NCI-H128 (cell line): ENCODE data around the gene CPNE5.
"Not testable (repeated sequence)": the region's sequence is repeated elsewhere in the genome, so short reads cannot be mapped to it uniquely, and the experiment has no call there.

ENCODE experiments used
- DNase-seq: peaks from one replicate; lab custom pipeline; 2025; ENCODE audit not compliant: unreplicated experiment; lab: John Stamatoyannopoulos, UW

Gene CPNE5

DNA sequence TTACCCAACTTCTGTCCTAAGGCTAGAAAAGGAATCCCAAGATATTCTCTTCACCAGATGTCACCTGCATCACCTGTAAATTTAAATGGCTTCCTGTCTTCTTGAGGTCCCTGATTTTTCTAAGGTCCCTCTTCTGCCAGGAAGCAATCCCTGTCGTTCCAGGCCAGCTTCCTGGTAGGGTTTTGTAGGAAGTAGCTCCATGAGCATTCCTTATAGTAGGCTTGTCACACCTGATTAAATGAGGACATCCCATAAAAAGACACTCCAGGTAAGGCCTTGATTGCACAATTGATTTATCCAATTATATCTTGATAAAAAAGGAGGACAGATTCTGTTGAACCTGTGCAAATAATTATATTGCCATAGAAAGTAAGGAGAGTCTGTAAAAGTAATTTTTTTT lies 132.9 kb downstream of the CPNE5 start:
- DNase-seq: no peak

DNA sequence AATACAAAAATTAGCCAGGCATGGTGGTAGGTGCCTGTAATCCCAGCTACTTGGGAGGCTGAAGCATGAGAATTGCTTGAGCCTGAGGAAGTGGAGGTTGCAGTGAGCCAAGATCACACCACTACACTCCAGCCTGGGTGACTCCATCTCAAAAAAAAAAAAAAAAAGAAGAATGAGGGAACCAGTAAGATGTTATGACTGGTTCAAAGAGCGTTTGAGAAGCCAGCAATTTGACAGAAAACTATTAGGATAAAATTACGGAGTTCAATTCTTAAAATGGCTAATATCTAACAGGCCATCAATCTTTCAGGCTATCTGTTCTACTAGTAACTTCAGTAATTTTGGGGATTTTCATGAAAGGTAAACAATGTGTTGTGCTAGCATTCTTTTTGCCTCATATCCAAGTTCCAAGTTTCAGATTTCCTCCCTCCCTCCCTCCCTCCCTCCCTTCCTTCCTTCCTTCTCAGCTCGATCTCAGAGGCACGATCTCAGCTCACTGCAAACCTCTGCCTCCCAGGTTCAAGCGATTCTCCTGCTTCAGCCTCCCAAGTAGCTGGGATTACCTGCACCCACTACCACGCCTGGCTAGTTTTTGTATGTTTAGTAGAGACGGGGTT lies 134.2 kb downstream of the CPNE5 start:
- not testable (repeated sequence) for DNase-seq

DNA sequence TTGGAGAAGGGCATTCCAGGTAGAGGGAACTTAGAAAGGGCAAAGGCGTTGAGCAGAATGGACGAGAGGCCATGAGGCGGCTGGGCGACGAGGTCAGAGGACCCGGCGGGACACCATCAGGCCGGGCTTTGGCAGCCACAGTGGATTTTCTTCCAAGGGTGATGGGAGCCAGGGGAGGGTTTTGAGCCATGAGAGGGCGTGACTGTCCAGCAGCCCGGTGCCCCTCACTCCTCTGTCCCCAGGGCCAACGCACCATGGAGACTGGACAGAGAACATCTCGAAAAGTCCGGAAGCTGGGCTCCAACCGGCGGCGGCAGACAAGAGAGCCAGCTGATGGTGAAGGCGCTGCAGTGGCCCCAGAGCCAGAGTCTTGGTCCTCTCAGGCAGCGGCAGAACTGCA lies 135.3 kb downstream of the CPNE5 start:
- no peak for DNase-seq

DNA sequence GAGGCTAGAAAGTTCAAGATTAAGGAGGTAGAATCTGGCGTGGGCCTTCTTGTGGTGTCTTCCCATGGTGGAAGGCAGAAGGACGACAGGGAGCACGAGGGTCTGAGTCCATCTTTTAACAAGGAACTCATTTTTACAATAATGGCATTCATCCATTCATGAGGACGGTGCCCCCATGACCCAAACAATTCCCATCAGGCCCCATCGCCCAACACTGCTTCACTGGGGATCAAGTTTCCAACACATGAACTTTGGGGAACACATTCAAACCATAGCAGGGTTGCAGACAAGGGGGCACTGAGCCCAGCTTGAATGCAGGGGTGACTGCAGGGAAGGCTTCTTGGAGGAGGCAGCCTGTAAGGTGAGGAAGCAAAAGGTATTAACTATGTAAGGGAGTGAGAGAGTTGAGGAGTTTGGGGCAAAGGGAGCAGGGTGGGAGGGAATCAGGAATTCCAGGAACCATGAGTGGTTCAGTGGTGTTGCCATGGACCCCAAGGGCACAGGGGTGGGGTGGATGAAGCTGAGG lies 136.1 kb downstream of the CPNE5 start:
- no peak for DNase-seq

DNA sequence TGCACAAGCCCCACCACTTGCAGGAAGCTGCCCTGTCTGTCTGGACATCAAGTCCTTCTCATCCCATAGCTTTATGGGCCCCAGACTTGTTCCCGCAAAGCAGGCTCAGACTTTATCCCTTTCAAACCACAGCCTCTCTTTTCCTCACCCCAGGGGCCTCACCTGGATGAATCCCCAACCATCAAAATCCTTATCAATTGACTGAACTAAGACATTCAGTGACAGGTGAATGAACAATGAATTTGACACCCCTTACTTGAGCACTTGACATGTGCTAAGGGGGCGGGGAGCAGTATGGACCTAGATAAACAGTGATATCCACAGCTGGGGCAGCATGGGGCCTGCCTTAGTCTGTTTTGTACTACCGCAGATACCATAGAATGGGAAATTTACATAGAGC lies 136.6 kb downstream of the CPNE5 start:
- DNase-seq: no peak

DNA sequence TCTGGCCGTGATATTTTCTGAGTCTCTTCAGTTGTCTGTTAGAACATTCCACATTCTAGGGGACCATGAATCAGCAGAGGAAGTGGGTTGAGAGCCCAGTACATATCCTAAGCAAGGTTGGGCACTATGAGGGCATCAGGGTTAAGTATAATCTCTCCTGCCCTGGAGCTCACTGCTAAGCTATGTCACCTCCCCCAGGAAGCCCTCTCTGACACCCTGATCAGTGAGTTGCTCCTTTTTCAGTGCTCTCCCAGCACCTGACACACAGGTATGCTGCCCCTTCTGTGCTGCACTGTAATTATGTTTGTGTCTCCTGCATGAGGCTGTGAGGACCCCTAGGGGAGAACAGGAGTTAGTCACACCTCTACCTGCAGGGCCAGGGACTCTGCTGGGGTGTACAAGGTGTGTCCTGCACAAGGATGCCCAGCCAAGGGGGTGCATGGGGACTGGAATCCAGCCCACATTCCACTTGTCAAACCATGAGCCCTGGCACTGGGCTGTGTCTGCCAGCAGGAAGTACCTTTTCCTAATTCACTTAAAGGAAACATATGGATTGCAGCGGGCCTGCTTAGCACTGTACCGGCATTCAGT lies 137.7 kb downstream of the CPNE5 start:
- no peak for DNase-seq

DNA sequence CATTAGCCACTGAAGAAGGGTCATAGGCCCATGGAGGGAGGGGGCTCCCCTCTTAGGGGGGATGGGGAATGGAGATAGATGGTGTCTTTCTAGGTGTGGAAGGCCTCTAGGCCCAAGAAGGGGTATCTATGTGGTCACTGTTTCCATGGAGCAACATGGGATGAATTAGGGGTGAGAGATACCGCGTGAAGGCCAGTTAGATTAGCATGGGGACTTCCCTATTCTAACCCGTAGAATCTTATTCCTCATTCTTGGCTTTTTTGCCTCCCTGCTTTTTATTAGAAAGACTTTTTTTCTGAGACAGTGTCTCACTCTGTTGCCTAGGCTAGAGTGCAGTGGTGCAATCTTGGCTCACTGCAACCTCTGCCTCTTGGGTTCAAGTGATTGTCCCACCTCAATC lies 138.4 kb downstream of the CPNE5 start:
- no peak for DNase-seq

DNA sequence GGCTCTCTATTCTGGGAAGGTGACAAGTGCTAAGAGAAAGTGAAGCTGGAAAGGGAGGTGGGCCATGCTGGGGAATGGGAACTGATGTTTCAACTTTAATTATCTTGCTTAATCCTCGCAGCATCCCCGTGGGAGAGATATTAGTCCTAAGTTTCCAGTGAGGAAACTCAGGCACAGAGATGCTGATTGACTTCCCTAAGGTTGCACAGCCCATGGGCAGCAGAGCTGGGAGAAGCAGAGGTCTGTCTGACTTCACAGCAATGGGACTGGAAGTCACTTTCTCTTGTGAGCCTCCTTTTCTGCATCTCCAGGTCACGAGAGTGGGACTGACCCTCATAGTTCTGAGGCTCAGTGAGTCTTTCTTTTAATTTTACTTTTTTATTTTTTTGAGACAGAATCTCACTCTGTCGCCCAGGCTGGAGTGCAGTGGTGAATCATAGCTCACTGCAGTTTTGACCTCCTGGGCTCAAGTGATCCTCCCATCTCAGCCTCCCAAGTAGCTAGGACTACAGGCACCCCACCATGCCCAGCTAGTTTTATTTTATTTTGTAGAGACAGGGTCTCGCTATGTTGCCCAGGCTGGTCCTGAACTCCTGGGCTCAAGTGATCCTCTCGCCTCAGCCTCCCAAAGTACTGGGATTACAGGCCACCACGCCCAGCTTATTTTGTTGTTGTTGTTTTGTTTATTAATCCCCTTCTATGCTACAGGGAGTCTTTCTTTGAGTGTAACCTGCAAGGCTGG lies 139.0 kb downstream of the CPNE5 start:
- no peak for DNase-seq

DNA sequence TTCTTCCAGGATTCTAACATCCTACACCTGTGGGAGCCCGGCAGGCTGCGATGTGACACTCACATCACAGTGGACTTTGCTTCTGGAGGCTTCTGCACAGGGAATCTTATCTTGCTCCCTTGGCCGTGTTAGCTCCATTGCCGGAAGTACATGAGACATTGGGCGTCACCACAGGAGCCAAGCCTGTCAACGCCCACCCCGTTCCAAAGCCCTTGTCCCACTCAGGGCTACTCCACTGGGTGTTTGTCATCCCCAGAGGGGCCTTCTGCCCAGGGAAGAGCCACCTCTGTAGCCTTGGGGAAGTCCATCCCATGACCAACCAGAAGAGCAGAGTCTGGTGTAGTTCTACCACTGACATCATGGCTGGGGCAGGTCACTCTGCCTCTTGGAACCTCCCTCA lies 139.9 kb downstream of the CPNE5 start:
- no peak for DNase-seq

DNA sequence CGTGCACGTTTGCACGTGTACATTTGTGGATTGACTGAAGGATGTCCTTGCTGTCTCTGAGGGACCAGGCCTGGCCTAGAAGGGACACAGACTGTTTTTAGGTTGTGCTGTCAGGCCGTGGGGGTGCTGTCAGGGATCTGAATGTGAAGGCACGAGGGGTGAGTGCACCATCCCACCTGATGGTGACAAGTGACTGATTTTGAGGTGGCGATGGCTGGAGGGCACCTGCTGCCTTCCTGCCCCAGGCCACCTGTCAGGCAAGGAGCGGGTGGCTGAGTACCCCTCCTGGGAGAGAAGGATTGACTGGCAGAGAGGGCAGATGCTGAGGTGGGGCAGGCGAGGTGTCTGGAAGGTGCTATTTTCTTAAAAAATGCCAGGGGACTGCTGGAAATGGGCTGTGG lies 140.4 kb downstream of the CPNE5 start:
- no peak for DNase-seq

DNA sequence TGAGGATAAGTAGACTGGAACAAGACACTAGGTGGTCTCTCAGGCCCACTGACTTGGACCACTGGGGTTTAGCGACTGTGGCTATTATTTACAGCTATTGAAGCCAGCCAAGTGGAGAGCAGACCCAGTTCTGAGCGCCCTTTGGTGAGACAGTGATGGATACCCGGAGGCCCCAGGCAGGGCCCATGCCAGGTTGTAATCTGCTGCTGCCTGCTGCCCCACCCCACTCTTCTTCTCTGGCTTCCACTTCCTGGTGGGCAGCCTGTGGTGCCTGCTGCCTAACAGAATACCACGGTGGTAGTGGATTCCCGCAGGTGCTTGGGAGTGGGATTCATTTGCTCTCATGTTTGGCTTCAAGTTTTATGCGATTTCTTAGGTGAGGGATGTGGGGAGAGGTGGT lies 141.0 kb downstream of the CPNE5 start:
- no peak for DNase-seq

DNA sequence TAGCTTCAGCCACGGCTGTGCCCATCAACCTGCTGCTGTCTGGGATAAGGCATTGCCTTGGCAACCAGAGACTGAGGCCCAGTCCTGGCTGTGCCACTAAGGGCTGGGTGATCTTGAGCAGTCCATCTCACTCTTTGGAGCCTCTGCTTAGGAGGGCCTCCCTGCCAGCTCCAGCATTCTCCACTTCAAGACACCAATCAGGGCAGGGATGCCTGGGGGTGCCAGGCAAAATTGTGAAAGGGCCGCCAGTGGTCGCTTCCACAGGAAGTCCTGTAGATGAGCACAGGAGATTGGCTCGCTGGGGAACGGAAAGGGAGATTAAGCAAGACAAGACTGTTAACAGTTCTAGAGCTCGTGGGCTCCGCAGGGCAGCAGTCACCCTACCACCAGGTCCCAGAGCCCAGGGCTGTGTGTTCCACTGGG lies 141.8 kb downstream of the CPNE5 start, which contains the start of gene RAB44:
RAB44 (plus strand) TSS at position 346 of the 423 bp plus-strand sequence. CDS start 6,410 bp downstream, outside the sequence.
- no peak for DNase-seq

DNA sequence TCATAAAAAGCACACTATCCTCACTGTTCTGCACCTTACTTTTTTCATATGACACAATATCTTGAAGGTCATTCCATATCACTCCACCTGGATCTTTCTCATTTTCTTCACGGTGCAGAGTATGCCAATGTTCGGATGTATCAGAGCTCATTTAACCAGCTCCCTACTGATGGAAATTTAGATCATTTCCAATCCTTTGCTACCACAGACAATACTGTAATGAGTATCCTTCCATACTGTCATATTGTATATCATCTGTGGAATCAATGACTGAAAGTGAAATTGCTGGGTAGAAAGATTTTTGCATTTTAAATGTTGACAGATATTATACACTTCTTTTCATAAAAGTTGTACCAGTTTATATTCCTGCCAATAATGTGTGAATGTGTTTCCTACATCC lies 143.8 kb downstream of the CPNE5 start:
- DNase-seq: no peak

DNA sequence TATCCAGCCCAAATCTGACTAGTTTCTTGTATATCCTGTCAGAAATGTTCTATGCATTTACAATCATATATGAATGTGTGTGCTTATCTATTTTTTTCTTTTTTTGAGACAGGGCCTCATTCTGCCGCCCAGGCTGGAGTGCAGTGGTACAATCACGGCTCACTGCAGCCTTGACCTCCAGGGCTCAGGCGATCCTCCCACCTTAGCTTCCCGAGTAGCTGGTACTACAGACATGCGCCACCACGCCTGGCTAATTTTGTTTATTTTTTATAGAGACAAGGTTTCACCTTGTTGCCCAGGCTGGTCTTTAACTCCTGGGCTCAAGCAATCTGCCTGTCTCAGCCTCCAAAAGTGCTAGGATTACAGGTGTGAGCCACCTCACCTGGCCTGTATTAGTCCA lies 144.6 kb downstream of the CPNE5 start:
- no peak for DNase-seq

DNA sequence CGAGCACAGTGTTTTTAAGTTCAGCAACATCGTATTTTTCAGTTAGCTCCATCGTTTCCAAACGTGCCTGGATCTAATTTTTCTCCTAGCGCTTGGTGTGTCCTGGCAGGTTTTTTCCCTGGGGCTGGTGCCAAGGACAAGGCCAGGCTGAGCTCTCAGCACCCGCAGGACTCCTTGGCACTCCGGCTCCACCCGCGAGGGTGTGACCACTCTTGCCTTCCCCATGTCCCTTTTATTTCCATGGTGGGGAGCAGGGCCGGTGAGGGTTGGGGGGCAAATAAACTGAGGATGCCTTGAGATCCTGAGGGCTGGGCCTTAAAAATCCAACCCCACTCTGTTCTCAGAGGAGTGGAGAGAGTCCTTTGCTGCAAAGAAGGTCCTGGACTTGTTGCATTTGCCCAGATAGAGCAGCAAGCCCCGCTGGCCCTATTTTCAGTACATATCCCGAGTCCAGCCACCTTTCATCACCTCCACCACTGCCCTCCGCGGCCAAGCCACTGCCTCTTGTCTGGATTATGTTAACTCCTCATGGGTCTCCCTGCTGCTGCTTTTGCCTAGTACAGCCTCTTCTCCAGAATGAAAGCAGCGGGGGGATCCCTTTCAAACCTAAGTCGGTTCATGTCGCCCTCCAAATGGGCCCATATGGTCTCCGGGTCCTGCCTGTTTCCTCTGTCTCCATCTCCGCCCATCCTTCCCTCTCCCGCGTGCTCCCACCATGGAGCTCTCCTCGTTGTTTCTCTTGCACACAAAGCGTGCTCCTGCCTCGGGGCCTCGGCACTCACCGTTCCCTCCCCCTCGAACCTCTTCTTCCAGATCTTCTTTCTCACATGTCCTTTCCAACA lies 146.2 kb downstream of the CPNE5 start:
- DNase-seq: no peak

DNA sequence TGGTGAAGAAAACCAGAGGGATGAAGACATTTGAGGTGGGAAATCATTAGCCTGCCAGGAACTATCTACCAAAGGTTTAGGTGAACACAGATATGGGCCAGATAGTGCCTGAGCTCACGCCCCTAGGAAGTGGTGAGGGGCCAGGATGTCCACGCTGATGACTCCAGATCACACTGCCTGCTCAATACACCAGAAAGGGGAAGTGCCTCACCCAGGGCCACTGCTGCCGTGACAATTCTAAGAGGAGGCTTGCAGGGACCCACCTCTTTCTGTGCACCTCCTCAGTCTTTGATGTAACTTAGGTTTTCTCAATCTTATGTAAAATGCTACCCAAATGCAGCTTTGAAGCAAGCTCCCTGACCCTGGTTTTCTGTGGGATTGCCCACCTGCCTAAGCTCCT lies 147.0 kb downstream of the CPNE5 start:
- no peak for DNase-seq

DNA sequence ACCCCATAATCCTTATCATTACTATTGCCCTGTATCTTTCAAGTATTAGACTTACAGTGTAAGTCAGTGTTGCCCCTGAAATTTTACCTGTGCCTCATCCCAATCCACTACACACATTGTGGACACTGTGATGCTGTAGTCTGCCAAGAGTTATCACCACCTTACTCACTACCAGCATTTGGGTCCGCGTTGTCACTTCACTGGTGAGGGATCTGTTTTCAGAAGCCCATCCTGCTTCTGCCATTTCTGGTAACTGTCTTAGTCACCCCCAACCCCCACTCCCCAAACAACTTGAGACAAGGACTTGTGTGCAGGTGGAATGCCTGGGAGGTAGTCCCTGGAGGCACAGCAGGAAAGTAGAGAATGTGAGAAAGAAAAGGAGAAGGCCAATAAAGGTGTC lies 147.6 kb downstream of the CPNE5 start:
- no peak for DNase-seq

DNA sequence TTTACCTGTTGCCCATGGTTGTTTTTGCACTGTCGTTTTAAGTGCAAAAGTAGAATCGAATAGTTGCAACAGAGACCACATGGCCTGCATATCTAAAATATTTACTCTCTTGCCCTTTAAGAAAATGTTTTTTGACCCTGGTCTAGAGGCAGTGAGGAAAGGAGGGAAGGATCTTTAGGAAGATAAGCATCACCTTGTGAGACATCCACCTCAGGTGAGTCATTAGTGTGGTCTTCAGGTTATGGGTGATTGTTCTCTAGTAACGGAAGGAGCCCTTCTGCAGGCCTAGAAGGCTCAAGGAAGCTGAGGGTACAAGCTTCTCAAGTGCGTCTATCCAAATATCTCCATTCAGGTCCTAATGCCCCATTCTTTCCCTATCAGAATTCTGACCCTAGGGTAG lies 148.2 kb downstream of the CPNE5 start:
- DNase-seq: no peak
